KOPT-K1 (cell line): ENCODE data around the gene RBM34.
"Not testable (repeated sequence)": the region's sequence is repeated elsewhere in the genome, so short reads cannot be mapped to it uniquely, and the experiment has no call there.

Experiments used
- H3K27ac ChIP-seq: fragments of 200-600 bp; sonication (generic); 2 replicates; pipeline ENCODE4 v1.5.1; 2016; ENCODE audit warnings: antibody characterized with exemption, mild to moderate bottlenecking, low read depth, low read length; ENCODE audit not compliant: poor library complexity, severe bottlenecking
- H3K36me3 ChIP-seq: fragments of 200-600 bp; sonication (generic); 2 replicates; pipeline ENCODE4 v1.5.1; 2017; ENCODE audit warnings: antibody characterized with exemption, mild to moderate bottlenecking, low read length, moderate library complexity; ENCODE audit not compliant: insufficient read depth
- H3K9me3 ChIP-seq: fragments of 200-600 bp; sonication (generic); 2 replicates; pipeline ENCODE4 v1.5.1; 2017; ENCODE audit warnings: antibody characterized with exemption, low read length, mild to moderate bottlenecking; ENCODE audit not compliant: insufficient read depth, poor library complexity, severe bottlenecking

RBM34 gene

GRCh38 chr1:235095938-235096562 is 65.0 kb downstream of the RBM34 start:
- no peak overlapping the region for H3K27ac ChIP-seq
- H3K36me3 ChIP-seq: no peaks in the 10 kb centered on the region
- no peaks in the 10 kb centered on the region for H3K9me3 ChIP-seq

- H3K36me3 ChIP-seq: no peaks in the 10 kb centered on the region
- H3K9me3 ChIP-seq: no peaks in the 10 kb centered on the region
- no peak overlapping the region for H3K27ac ChIP-seq
Observed at GRCh38 chr1:235093696-235094592, 67.1 kb downstream of the RBM34 start.

GRCh38 chr1:235093013-235093695 is 67.9 kb downstream of the RBM34 start:
- Histone ChIP-seq H3K9me3 (no peaks in the 10 kb centered on the region), H3K27ac (no peak overlapping the region), H3K36me3 (no peaks in the 10 kb centered on the region)

GRCh38 chr1:235092415-235092814 is 68.6 kb downstream of the RBM34 start:
- not testable (repeated sequence) for H3K9me3 ChIP-seq, H3K27ac ChIP-seq, H3K36me3 ChIP-seq

GRCh38 chr1:235092045-235092406 is 69.0 kb downstream of the RBM34 start:
- not testable (repeated sequence) for H3K9me3 ChIP-seq, H3K27ac ChIP-seq, H3K36me3 ChIP-seq

GRCh38 chr1:235091319-235092044 is 69.6 kb downstream of the RBM34 start:
- not testable (repeated sequence) for H3K27ac ChIP-seq, H3K9me3 ChIP-seq, H3K36me3 ChIP-seq

GRCh38 chr1:235090406-235091069 is 70.5 kb downstream of the RBM34 start:
- H3K9me3 ChIP-seq: no peaks in the 10 kb centered on the region
- H3K27ac ChIP-seq: no peak overlapping the region

GRCh38 chr1:235088907-235089306 is 72.1 kb downstream of the RBM34 start:
- Histone ChIP-seq H3K9me3 (no peaks in the 10 kb centered on the region), H3K27ac (no peak overlapping the region), H3K36me3 (no peaks in the 10 kb centered on the region)

More at GRCh38 chr1:235090406-235091069, 70.5 kb downstream of the RBM34 start:
- no peaks in the 10 kb centered on the region for H3K36me3 ChIP-seq

- H3K36me3 ChIP-seq: no peaks in the 10 kb centered on the region
- no peaks in the 10 kb centered on the region for H3K9me3 ChIP-seq
- no peak overlapping the region for H3K27ac ChIP-seq
Observed at GRCh38 chr1:235088430-235088829, 72.6 kb downstream of the RBM34 start.

- Histone ChIP-seq H3K9me3 (no peaks in the 10 kb centered on the region), H3K36me3 (no peaks in the 10 kb centered on the region), H3K27ac (no peak overlapping the region)
Observed at GRCh38 chr1:235087906-235088305, 73.1 kb downstream of the RBM34 start.

- H3K9me3 ChIP-seq, H3K27ac ChIP-seq: not testable (repeated sequence)
Observed at GRCh38 chr1:235085411-235086117, 75.5 kb downstream of the RBM34 start.

More at GRCh38 chr1:235085411-235086117, 75.5 kb downstream of the RBM34 start:
- not testable (repeated sequence) for H3K36me3 ChIP-seq
